ENCODE results near the gene UGT1A7.
"Not testable (repeated sequence)": the region's sequence is repeated elsewhere in the genome, so short reads cannot be mapped to it uniquely, and the experiment has no call there.

Gene UGT1A7

DNA sequence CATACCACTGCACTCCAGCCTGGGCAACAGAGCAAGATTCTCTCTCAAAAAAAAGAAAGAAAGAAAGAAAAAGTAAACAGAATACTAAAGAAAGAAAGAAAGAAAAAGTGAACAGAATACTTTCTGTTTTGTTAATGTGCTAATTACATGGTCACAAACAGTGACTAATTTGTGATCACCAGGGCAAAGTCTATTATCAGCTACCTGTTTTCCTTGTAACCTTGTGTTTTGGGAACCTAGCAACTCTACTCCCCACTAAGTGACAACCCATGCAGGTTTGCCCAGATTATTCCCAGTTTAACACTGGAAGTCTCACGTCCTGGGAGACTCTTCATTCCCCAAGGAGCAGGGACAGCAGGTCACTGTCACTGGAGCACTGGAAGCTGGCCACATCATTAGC, 26.7 kb upstream of the UGT1A7 start:
- Histone ChIP-seq H3K79me2 (ENCODE audit: low read length) (no peaks in the 10 kb centered on the region), H2AFZ (ENCODE audit: low read depth, low read length) (no peak overlapping the region), H3K9me3 (ENCODE audit: insufficient read depth, low read length) (no peaks in the 10 kb centered on the region), H3K4me1 (ENCODE audit: low read length) (no peaks in the 10 kb centered on the region), H3K4me2 (ENCODE audit: low read length) (no peak overlapping the region), H3K4me3 (ENCODE audit: low read length) (no peak overlapping the region), H3K9ac (ENCODE audit: low read length) (no peak overlapping the region), H3K36me3 (replicated peaks; ENCODE audit: low read depth, low read length) (no peaks in the 10 kb centered on the region), H3K27ac (ENCODE audit: low read length) (no peak overlapping the region), H4K20me1 (ENCODE audit: insufficient read depth, low read length) (no peaks in the 10 kb centered on the region), H3K27me3 (ENCODE audit: low read depth, low read length) (no peaks in the 10 kb centered on the region)
- TF ChIP-seq, protein P1, sequence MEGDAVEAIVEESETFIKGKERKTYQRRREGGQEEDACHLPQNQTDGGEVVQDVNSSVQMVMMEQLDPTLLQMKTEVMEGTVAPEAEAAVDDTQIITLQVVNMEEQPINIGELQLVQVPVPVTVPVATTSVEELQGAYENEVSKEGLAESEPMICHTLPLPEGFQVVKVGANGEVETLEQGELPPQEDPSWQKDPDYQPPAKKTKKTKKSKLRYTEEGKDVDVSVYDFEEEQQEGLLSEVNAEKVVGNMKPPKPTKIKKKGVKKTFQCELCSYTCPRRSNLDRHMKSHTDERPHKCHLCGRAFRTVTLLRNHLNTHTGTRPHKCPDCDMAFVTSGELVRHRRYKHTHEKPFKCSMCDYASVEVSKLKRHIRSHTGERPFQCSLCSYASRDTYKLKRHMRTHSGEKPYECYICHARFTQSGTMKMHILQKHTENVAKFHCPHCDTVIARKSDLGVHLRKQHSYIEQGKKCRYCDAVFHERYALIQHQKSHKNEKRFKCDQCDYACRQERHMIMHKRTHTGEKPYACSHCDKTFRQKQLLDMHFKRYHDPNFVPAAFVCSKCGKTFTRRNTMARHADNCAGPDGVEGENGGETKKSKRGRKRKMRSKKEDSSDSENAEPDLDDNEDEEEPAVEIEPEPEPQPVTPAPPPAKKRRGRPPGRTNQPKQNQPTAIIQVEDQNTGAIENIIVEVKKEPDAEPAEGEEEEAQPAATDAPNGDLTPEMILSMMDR (IDR thresholded peaks at IDR 0.05; ENCODE audit: low read depth, low read length) = no peak
- no peak for TF ChIP-seq EZH2phosphoT487 (IDR thresholded peaks at IDR 0.05; ENCODE audit: low read depth)

DNA sequence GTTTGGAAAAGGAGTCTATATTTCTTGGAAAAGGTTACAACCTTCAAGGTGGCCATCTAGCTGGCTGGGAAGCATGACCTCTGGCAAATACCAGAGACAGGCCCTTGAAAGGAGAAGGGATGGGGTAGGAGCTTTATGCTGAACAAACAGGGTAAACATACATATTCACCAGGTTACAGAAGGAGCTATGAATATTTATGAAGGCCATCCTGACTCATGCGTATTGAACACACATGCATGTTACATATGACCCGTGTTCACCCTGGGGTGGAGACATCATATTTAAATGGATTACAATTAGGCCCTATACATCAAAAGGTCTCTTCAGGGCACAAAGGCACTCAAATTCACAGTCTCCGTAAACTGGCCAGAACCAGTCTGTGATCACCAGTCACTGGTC, 25.8 kb upstream of the UGT1A7 start:
- H3K4me1 ChIP-seq (ENCODE audit: low read length); H3K4me3 ChIP-seq (ENCODE audit: low read length); H3K27me3 ChIP-seq (ENCODE audit: low read depth, low read length); H3K27ac ChIP-seq (ENCODE audit: low read length); H3K4me2 ChIP-seq (ENCODE audit: low read length); H3K36me3 ChIP-seq (replicated peaks; ENCODE audit: low read depth, low read length); H3K9ac ChIP-seq (ENCODE audit: low read length); H3K9me3 ChIP-seq (ENCODE audit: insufficient read depth, low read length); H3K79me2 ChIP-seq (ENCODE audit: low read length); H2AFZ ChIP-seq (ENCODE audit: low read depth, low read length); H4K20me1 ChIP-seq (ENCODE audit: insufficient read depth, low read length): not testable (repeated sequence)

DNA sequence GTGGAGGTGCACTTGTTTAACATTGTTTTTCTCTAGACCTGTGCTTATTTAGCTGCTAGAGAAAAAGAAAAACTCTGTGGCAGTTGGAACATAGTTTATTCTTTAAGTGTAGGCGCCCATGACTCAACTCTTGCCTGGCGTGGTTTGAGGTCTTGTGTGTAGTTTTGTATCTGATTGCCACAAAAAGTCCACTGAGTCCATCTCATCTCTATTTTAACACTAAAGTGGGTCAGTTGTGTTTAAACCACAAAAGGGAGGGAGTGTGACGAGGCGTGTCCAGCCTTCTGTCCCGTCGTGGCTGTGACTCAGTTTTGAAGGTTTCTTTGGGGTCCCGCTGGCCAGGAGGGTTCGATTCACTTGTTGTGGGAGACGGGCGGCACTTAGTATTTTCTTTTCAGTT, 25.3 kb upstream of the UGT1A7 start:
- no peaks in the 10 kb centered on the region for H4K20me1 ChIP-seq (ENCODE audit: insufficient read depth, low read length)
- TF ChIP-seq, protein P1 (IDR thresholded peaks at IDR 0.05; ENCODE audit: low read depth, low read length) = no peak
- no peak for TF ChIP-seq EZH2phosphoT487 (IDR thresholded peaks at IDR 0.05; ENCODE audit: low read depth)
- H3K9ac ChIP-seq (ENCODE audit: low read length) = no peak overlapping the region
- no peaks in the 10 kb centered on the region for H3K79me2 ChIP-seq (ENCODE audit: low read length)
- H3K4me1 ChIP-seq (ENCODE audit: low read length) = no peaks in the 10 kb centered on the region
- no peak overlapping the region for H2AFZ ChIP-seq (ENCODE audit: low read depth, low read length)
- H3K27ac ChIP-seq (ENCODE audit: low read length) = no peak overlapping the region
- H3K4me3 ChIP-seq (ENCODE audit: low read length) = no peak overlapping the region
- no peak overlapping the region for H3K4me2 ChIP-seq (ENCODE audit: low read length)
- no peaks in the 10 kb centered on the region for H3K9me3 ChIP-seq (ENCODE audit: insufficient read depth, low read length)
- H3K36me3 ChIP-seq (replicated peaks; ENCODE audit: low read depth, low read length) = no peaks in the 10 kb centered on the region
- H3K27me3 ChIP-seq (ENCODE audit: low read depth, low read length) = no peaks in the 10 kb centered on the region

DNA sequence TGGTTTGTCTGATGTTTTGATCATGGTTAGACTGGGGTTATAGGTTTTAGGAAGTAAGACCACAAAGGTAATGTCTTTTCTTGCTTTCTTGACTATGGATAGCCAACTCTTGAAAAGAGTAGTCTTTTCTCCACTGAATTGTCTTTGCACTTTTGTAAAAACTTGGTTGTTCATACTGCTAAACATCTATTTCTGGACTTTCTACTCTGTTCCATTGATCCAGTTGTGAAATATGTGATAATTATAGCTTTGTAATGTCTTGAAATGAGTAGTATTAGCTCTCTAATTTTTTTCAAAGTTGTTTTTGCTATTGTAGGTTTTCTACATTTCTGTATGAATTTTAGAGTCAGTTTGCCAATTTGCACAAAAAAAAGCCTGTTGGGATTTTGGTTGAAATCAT, 23.1 kb upstream of the UGT1A7 start:
- Histone ChIP-seq H3K79me2 (ENCODE audit: low read length) (no peaks in the 10 kb centered on the region), H3K9ac (ENCODE audit: low read length) (no peak overlapping the region), H3K4me1 (ENCODE audit: low read length) (no peaks in the 10 kb centered on the region), H3K4me2 (ENCODE audit: low read length) (no peak overlapping the region), H3K4me3 (ENCODE audit: low read length) (no peak overlapping the region), H3K27me3 (ENCODE audit: low read depth, low read length) (no peaks in the 10 kb centered on the region), H3K27ac (ENCODE audit: low read length) (no peak overlapping the region), H3K36me3 (replicated peaks; ENCODE audit: low read depth, low read length) (no peaks in the 10 kb centered on the region), H2AFZ (ENCODE audit: low read depth, low read length) (no peak overlapping the region), H4K20me1 (ENCODE audit: insufficient read depth, low read length) (no peaks in the 10 kb centered on the region), H3K9me3 (ENCODE audit: insufficient read depth, low read length) (no peaks in the 10 kb centered on the region)
- TF ChIP-seq EZH2phosphoT487 (IDR thresholded peaks at IDR 0.05; ENCODE audit: low read depth) = no peak
- TF ChIP-seq, protein P1 (IDR thresholded peaks at IDR 0.05; ENCODE audit: low read depth, low read length) = no peak

DNA sequence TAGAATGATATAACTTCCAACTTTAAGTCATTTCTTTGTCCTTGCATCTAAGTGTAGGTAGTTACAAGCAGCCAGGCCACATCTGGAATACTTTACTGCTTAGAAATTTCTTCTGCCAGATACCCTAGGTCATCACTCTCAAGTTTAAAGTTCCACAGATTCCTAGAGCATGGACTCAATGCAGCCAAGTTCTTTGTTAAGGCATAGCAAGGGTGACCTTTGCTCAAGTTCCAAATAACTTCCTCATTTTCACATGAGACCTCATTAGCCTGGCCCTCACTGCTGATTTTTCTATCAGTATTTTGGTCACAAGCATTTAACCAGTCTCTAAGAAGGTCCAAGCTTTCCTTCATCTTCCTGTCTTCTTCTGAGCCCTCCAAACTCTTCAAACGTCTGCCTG, 17.8 kb upstream of the UGT1A7 start:
- H3K27ac ChIP-seq (ENCODE audit: low read length) = no peak overlapping the region
- TF ChIP-seq, protein P1 (IDR thresholded peaks at IDR 0.05; ENCODE audit: low read depth, low read length) = no peak
- TF ChIP-seq EZH2phosphoT487 (IDR thresholded peaks at IDR 0.05; ENCODE audit: low read depth) = no peak
- H3K4me3 ChIP-seq (ENCODE audit: low read length) = no peak overlapping the region
- H3K9me3 ChIP-seq (ENCODE audit: insufficient read depth, low read length) = no peaks in the 10 kb centered on the region
- no peak overlapping the region for H3K9ac ChIP-seq (ENCODE audit: low read length)
- H3K79me2 ChIP-seq (ENCODE audit: low read length) = no peaks in the 10 kb centered on the region
- H3K36me3 ChIP-seq (replicated peaks; ENCODE audit: low read depth, low read length) = no peaks in the 10 kb centered on the region
- H3K4me2 ChIP-seq (ENCODE audit: low read length) = no peak overlapping the region
- H4K20me1 ChIP-seq (ENCODE audit: insufficient read depth, low read length) = no peaks in the 10 kb centered on the region
- no peaks in the 10 kb centered on the region for H3K4me1 ChIP-seq (ENCODE audit: low read length)
- H3K27me3 ChIP-seq (ENCODE audit: low read depth, low read length) = no peaks in the 10 kb centered on the region
- H2AFZ ChIP-seq (ENCODE audit: low read depth, low read length) = no peak overlapping the region
